Measurements from ENCODE around the gene CCDC34.

The CCDC34 gene

GRCh38 chr11:27290261-27291050, 72.6 kb downstream of the CCDC34 start:
- no peak for DNase-seq (ENCODE audit: low spot score)

All from NAMALWA (cell line).